Loucy (cell line): Measurements from ENCODE around the gene HS1BP3.

Source experiments
- EZH2phosphoT487 ChIP-seq: fragments of 200-600 bp; IDR thresholded peaks from 2 replicates; pipeline ENCODE4 v1.6.1; 2018; ENCODE audit warnings: antibody characterized with exemption, mild to moderate bottlenecking, moderate library complexity, borderline replicate concordance
- TF ChIP-seq, protein P1 (sequence below): fragments of 200-600 bp; sonication (generic); conservative IDR thresholded peaks from 2 replicates; pipeline ENCODE4 v1.5.1; 2014; ENCODE audit warnings: mild to moderate bottlenecking, antibody characterized with exemption, low read length

DNA sequence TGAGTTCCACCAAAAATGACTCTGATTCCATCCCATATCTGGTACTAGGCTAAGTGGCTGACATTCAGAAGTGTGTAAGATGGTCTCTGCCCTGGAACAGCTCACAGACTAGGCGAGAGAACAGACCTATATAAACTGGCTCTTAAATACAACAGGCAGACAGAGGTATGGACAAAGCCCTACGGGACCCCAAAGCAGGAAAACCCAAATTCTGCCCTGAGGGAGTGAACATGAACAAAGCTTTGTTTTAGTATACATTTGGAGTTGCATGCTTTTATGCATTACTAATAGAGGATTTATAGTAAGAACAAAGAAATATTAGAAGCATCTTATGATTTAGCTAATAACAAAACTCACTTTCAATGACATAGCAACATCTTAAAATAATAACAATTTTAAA lies 41.2 kb upstream of the HS1BP3 start:
- TF ChIP-seq, protein P1, sequence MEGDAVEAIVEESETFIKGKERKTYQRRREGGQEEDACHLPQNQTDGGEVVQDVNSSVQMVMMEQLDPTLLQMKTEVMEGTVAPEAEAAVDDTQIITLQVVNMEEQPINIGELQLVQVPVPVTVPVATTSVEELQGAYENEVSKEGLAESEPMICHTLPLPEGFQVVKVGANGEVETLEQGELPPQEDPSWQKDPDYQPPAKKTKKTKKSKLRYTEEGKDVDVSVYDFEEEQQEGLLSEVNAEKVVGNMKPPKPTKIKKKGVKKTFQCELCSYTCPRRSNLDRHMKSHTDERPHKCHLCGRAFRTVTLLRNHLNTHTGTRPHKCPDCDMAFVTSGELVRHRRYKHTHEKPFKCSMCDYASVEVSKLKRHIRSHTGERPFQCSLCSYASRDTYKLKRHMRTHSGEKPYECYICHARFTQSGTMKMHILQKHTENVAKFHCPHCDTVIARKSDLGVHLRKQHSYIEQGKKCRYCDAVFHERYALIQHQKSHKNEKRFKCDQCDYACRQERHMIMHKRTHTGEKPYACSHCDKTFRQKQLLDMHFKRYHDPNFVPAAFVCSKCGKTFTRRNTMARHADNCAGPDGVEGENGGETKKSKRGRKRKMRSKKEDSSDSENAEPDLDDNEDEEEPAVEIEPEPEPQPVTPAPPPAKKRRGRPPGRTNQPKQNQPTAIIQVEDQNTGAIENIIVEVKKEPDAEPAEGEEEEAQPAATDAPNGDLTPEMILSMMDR = no peak
- TF ChIP-seq EZH2phosphoT487 = no peak
